NCI-H446 (cell line): ENCODE data around the gene MCEMP1.
A peak's percentile ranks its signal among the peaks of the same experiment; 100 is the strongest.

Experiments
- DNase-seq, 2 experiments: peaks; one replicate each; lab custom pipeline; 2025; lab: John Stamatoyannopoulos, UW

The MCEMP1 gene, protein sequence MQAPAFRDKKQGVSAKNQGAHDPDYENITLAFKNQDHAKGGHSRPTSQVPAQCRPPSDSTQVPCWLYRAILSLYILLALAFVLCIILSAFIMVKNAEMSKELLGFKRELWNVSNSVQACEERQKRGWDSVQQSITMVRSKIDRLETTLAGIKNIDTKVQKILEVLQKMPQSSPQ

GRCh38 chr19:7676854-7677253 is at the start of gene MCEMP1:
TSS of gene MCEMP1 (plus strand) at chr19:7677090. CDS start at chr19:7677121, 31 bp downstream.
- DNase-seq = no peak

GRCh38 chr19:7627166-7627565 is 49.7 kb upstream of the MCEMP1 start:
- DNase-seq = no peak

- DNase-seq = no peak
Observed at GRCh38 chr19:7628589-7629311, 48.1 kb upstream of the MCEMP1 start.

- peak; percentile 98 to 99 for DNase-seq
Observed at GRCh38 chr19:7629347-7630054, 47.4 kb upstream of the MCEMP1 start, which contains the start of the genes PET100 and XAB2. TSS of gene PET100 (plus strand) at chr19:7629793. CDS start at chr19:7629834, 41 bp downstream. TSS of gene XAB2 (minus strand) at chr19:7629545. CDS start at chr19:7629527, 18 bp downstream.

DNA sequence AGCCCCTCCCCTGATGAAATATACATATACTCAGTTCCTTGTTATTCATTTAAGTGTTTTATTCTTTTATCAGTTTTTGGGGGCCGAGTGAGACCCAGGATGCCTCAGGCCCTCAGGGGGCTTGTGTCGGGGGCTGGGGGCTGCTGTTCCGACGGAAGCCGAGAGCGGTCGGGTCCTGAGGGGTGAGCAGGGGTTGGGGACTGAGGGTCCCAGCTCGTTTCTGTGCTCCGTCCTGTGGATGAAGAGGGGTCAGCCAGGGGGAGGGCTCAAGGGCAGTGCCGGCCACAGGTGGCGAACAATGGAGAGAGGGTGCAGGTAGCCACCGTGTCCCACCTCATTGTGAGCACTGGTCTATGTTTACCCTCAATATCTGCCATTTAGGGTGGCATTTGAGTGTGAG is 45.3 kb upstream of the MCEMP1 start:
- DNase-seq = no peak

DNA sequence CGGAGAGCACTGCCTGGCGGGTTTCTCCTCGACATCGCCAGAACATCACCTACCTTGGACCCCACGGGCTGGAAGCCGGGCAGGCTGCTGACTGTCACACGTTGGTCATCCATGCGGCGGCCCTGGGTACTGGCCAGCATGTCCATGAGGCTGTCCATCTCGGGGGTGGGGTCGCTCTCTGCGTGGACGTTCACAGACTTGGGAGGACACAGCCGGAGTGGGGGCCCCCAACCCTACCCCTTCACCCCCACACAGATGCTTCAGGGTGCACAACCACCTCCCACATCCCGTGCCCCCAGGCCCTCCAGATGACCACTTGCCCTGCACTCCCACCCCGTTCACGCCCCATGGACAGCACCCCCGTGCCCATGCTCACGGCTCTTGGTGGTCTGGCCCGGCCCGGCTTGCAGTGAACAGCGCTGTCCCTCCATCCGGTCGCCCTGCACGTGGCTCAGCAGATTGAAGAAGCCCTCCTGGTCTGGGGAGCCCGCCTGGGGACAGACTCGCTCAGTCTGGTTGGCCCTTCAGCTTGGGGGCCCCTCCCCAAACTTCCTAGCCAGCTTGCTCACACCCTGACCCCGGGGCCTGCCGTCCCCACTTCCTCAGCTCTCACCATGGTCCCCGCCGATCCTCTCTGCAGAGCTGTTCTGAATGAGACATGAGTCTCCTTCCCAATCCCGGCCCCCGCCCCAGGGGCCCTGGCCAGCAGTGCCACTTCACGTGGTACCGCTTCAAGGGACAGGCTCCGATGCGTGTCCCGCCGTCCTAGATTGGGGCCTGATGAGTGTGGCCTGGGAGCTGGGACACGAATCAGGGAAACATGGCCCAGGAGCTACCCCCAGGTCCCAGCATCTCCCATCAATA is 44.3 kb upstream of the MCEMP1 start:
- no peak for DNase-seq

- no peak for DNase-seq
Observed at GRCh38 chr19:7633698-7634097, 43.2 kb upstream of the MCEMP1 start, which contains the start of gene PCP2. TSS of gene PCP2 (minus strand) at chr19:7633719. CDS start at chr19:7633457, 262 bp downstream.

DNA sequence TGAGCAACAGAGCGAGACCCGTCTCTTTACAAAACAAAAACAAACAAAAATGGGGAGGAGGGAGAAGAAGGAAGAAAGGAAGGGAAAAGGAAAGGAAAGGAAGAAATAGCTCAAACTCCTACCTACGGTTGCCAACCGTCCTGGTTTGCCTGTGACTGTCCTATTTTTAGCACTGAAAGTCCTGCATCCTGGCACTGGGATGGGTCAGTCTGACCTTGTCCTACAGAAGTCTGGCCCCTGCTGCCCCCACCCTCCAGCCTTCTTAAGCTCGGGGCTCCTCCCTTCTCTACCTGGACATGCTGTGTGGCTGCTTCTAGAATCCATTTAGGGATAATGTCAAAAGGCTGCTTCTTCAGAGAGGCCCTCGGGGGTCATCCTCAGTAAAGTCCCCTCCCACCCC is 41.2 kb upstream of the MCEMP1 start:
- DNase-seq = no peak

DNA sequence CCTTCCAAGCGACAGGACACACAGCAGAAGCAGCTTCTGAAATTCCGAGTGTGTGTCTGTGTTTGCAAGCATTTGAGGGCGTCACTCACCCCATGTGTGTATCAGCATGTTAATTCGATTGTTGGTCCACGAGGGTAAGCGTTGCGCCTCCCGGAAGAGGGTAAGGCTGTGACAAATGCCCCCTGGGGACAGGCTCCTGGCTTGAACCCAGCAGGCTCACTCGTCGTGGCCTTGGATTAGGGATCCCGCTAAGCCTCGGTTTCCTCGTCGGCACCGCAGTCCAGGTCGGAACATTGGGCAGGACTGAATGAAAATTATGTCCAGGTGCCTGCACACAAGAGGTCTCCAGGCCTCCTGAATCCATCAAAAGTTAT is 40.6 kb upstream of the MCEMP1 start:
- DNase-seq = no peak

DNA sequence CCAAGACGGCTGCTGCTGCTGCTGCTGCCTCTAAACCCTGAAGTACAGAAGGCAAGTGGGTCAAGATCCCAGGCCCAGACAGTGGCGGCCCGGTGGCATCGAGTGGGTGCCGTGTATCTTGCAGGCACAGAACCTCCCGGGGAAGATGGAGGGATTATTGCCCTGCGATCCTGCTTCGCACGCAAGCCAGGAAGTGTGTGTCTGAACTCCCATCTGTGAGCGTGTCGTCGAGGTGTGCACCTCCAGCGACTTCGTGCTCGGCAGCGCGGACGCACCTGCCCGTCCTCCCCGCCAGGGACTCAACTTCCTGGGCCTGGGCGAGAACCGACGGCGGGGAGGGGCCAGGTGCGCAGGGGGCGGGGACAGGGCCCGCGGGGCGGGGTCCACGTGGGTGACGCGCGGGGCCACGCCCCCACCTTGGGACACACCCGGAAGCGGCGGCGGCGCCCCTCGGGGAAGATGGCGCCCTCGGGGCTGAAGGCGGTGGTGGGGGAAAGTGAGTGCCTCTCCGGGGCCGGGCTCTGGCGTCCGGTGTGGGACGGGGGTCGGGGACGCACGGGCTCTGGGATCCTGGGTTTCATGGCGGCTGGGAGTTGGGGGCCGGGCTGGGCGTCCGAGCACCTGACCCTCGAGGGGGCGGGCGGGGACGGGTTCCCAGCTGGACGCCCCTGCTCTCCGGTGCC is 40.1 kb upstream of the MCEMP1 start, which contains the start of gene STXBP2:
STXBP2 (plus strand) TSS at position 420 of the 683 bp plus-strand sequence; CDS start at position 460, 40 bp downstream.
- DNase-seq = peak in 1 of 2 experiments; percentile 43

DNA sequence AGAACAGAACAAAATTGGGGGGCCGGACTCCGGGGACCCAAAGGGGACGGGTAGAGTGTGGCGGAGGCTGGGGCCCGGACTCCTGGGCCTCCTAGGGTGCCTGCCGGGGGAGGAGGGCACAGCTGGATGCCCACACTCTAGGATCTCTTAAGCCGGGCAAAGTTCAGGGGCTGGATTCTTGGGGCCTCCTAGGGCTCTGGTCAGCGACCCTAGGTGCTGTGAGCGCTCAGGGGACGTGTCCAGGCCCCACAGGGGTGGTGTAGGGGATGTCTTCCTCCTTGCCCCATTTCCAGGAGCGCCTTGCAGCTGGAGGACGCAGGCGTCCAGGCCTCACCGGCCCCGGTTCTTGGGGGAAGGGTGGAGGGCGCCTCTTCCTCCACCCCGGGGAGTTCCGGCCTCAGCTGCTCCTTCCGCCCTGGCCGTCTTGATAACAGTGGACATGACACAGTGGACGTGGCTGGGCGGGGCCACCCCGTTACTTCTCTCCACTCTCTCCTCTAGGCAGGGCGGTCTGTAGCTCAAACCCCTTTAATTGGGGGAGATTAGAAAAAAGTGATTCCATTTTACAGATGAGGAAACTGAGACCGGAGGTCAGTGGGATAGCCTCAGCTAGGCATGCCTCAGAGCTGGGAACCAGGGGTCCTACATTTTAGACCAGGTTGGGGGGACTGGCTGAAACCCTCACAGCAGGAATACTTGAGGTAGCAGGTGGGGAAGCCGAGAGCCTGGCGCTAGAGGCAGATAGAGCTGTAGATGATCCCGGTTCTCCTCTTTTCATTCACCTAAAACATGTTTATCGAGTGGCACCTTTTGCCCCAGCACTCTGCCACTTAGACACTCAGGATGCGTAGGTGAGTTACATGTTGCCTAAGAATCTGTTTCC is 39.3 kb upstream of the MCEMP1 start:
- DNase-seq = no peak

GRCh38 chr19:7638802-7639465 is 38.0 kb upstream of the MCEMP1 start:
- DNase-seq = no peak

DNA sequence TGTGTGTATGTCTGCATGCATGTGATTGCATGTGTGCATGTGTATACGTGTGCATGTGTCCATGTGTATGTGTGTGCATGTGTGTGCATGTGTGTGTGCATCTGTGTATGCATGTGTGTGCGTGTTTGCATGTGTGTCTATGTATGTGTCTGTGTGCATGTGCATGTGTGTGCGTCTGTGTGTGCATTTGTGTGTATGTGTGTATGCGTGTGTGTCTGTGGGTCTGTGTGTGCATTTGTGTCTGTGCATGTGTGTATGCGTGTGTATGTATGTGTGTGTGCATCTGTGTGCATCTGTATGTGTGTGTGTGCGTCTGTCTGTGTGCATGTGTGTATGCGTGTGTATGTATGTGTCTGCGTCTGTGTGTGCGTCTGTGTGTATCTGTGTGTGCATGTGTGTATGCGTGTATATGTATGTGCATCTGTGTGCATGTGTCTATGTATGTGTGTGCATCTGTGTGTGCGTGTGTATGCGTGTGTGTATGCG is 37.0 kb upstream of the MCEMP1 start:
- DNase-seq = no peak

DNA sequence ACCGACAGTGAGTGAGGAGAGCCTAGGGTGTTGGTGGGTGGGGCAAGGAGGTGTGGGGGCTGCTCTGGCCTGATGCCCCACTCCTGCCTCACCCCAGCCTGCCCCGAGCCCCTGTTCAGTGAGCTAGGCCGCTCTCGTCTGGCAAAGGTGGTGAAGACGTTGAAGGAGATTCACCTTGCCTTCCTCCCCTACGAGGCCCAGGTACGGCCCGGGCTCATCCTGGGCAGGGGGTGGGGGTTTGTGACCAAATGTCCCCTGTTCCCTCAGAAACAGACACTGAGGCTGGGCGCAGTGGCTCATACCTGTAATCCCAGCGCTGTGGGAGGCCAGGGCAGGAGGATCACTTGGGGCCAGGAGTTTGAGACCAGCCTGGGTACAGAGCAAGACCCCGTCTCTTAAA is 36.1 kb upstream of the MCEMP1 start:
- DNase-seq = no peak

- no peak for DNase-seq
Observed at GRCh38 chr19:7641290-7642276, 35.3 kb upstream of the MCEMP1 start.

DNA sequence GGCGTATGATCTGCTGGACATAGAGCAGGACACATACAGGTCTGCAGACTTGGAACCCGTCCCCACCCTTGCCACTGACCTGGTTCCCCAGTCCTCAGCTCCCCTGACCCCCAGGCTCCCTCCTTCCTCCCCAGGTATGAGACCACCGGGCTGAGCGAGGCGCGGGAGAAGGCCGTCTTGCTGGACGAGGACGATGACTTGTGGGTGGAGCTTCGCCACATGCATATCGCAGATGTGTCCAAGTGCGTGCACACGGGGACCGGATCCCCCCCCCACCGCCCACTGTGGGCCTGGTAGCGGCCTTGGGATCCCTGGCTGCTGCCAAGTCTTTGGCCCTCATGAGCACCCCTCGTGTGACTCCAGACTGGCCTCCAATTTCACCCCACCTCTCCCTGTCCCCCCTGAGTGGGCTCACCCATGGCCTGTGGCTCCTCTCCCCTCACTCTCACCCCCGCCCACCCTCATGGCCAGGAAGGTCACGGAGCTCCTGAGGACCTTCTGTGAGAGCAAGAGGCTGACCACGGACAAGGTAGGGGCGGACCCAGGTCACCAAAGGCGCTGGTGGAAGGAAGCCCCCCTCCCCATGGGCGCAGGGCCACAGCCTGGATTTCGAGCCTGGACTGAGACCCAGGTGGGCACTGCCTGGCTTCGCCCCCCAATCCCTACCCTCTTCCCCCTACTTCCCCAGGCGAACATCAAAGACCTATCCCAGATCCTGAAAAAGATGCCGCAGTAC is 34.4 kb upstream of the MCEMP1 start:
- DNase-seq = no peak

- DNase-seq = no peak
Observed at GRCh38 chr19:7643031-7643415, 33.9 kb upstream of the MCEMP1 start.
